WERI-Rb-1 (cell line): ENCODE results near the gene OR2V1.
"Not testable (repeated sequence)": the region's sequence is repeated elsewhere in the genome, so short reads cannot be mapped to it uniquely, and the experiment has no call there.

ENCODE experiments used
- DNase-seq: peaks from one replicate; pipeline ENCODE4 v3.0.0-alpha.2; 2020
- H3K27ac ChIP-seq: fragments of 250-450 bp; sonication (Bioruptor Pico); 2 replicates; pipeline ENCODE4 v1.5.1; 2020; ENCODE audit warnings: mild to moderate bottlenecking, moderate library complexity
- H3K27me3 ChIP-seq: fragments of 250-450 bp; sonication (Bioruptor Pico); 2 replicates; pipeline ENCODE4 v1.5.1; 2021; ENCODE audit warnings: mild to moderate bottlenecking, low read depth, moderate library complexity; ENCODE audit not compliant: insufficient read depth, severe bottlenecking
- H3K36me3 ChIP-seq: fragments of 250-450 bp; sonication (Bioruptor Pico); 2 replicates; pipeline ENCODE4 v1.5.1; 2020; ENCODE audit warnings: mild to moderate bottlenecking, moderate library complexity
- H3K4me3 ChIP-seq: 2 replicates; pipeline ENCODE4 v1.5.1; 2011; ENCODE audit warnings: low read depth, mild to moderate bottlenecking, control low read depth, low read length
- H3K9me3 ChIP-seq: fragments of 250-450 bp; sonication (Bioruptor Pico); 2 replicates; pipeline ENCODE4 v1.5.1; 2021; ENCODE audit warnings: mild to moderate bottlenecking, moderate library complexity; ENCODE audit not compliant: severe bottlenecking
- CTCF ChIP-seq: IDR thresholded peaks from 2 replicates; pipeline ENCODE4 v1.5.1; 2011; ENCODE audit warnings: low read depth, mild to moderate bottlenecking, control low read depth, inconsistent platforms, low read length

OR2V1 gene

GRCh38 chr5:181171782-181172181 lies 40.8 kb upstream of the OR2V1 start:
- H3K4me3 ChIP-seq, result no peak overlapping the region
- H3K27me3 ChIP-seq, result no peaks in the 10 kb centered on the region
- DNase-seq, result no peak
- no peaks in the 10 kb centered on the region for H3K36me3 ChIP-seq
- TF ChIP-seq CTCF, result no peak
- no peak overlapping the region for H3K27ac ChIP-seq
- no peaks in the 10 kb centered on the region for H3K9me3 ChIP-seq

- Histone ChIP-seq H3K4me3 (no peak overlapping the region), H3K9me3 (no peaks in the 10 kb centered on the region), H3K27ac (no peak overlapping the region), H3K36me3 (no peaks in the 10 kb centered on the region), H3K27me3 (no peaks in the 10 kb centered on the region)
- DNase-seq, result no peak
- no peak for TF ChIP-seq CTCF
Observed at GRCh38 chr5:181170996-181171395, 40.0 kb upstream of the OR2V1 start.

- TF ChIP-seq CTCF, result no peak
- no peak overlapping the region for H3K27ac ChIP-seq
- H3K4me3 ChIP-seq, result no peak overlapping the region
Observed at GRCh38 chr5:181170237-181170825, 39.4 kb upstream of the OR2V1 start.

GRCh38 chr5:181169459-181170236 lies 38.7 kb upstream of the OR2V1 start:
- not testable (repeated sequence) for H3K27ac ChIP-seq, H3K4me3 ChIP-seq, H3K9me3 ChIP-seq, DNase-seq, H3K36me3 ChIP-seq, H3K27me3 ChIP-seq

More at GRCh38 chr5:181170237-181170825, 39.4 kb upstream of the OR2V1 start:
- H3K9me3 ChIP-seq, result no peaks in the 10 kb centered on the region
- no peak for DNase-seq
- no peaks in the 10 kb centered on the region for H3K27me3 ChIP-seq
- H3K36me3 ChIP-seq, result no peaks in the 10 kb centered on the region

- no peak for TF ChIP-seq CTCF
- no peaks in the 10 kb centered on the region for H3K9me3 ChIP-seq
- no peak overlapping the region for H3K27ac ChIP-seq
- H3K36me3 ChIP-seq, result no peaks in the 10 kb centered on the region
- DNase-seq, result no peak
- no peaks in the 10 kb centered on the region for H3K27me3 ChIP-seq
- no peak overlapping the region for H3K4me3 ChIP-seq
Observed at GRCh38 chr5:181168595-181169118, 37.7 kb upstream of the OR2V1 start.

GRCh38 chr5:181167814-181168488 lies 37.0 kb upstream of the OR2V1 start:
- Histone ChIP-seq H3K27ac (no peak overlapping the region), H3K4me3 (no peak overlapping the region), H3K36me3 (no peaks in the 10 kb centered on the region), H3K27me3 (no peaks in the 10 kb centered on the region), H3K9me3 (no peaks in the 10 kb centered on the region)
- peak; percentile 47 for DNase-seq
- peak; percentile 46 for TF ChIP-seq CTCF
